Adrenal gland (tissue), 5 donors: ENCODE results near the gene SRSF8.

Source experiments
- CTCF ChIP-seq, 6 experiments: fragments of 450-650 bp in 4 of 6; fragments of 200-600 bp in 2 of 6; sonication (generic) in 1 of 6; IDR thresholded peaks; 1 replicate in 5 of 6; 2 replicates in 1 of 6; pipeline versions ENCODE4 v1.5.1 to v1.8.0; 2016 to 2021; ENCODE audit warnings: antibody characterized with exemption in 6 of 6, mild to moderate bottlenecking in 2 of 6, moderate library complexity in 1 of 6
- POLR2A ChIP-seq, 2 donors: fragments of 450-650 bp; IDR thresholded peaks; one replicate each; pipeline ENCODE4 v1.6.1; 2017; ENCODE audit warnings: antibody characterized with exemption in 2 of 2, mild to moderate bottlenecking in 2 of 2, moderate library complexity in 1 of 2
- donor health status: DM: no; HTN: no; CAD: no.

- no peak for TF ChIP-seq POLR2A (IDR thresholded peaks at IDR 0.05)
- TF ChIP-seq CTCF (IDR thresholded peaks at IDR 0.05): no peak
Measured at GRCh38 chr11:95095858-95096587, 29.3 kb downstream of the SRSF8 start.
